Effector memory CD4-positive, alpha-beta T cell (primary cell): ENCODE results near the gene PCSK6.

ENCODE experiments used
- DNase-seq, 3 donors: peaks; one replicate each; pipeline ENCODE4 v3.0.0-alpha.2; 2020
- H3K27ac ChIP-seq: 2 replicates; pipeline ENCODE4 v1.7.0; 2013; ENCODE audit warnings: mild to moderate bottlenecking, low read length, moderate library complexity; ENCODE audit not compliant: insufficient read depth, poor library complexity, severe bottlenecking
- H3K27me3 ChIP-seq: replicated peaks from 2 replicates; pipeline ENCODE4 v1.7.0; 2013; ENCODE audit warnings: mild to moderate bottlenecking, low read length; ENCODE audit not compliant: insufficient read depth, control insufficient read depth, poor library complexity, severe bottlenecking
- H3K36me3 ChIP-seq: 2 replicates; pipeline ENCODE4 v1.7.0; 2013; ENCODE audit warnings: mild to moderate bottlenecking, low read length, moderate library complexity; ENCODE audit not compliant: control insufficient read depth, insufficient read depth
- H3K4me1 ChIP-seq: 2 replicates; pipeline ENCODE4 v1.7.0; 2013; ENCODE audit warnings: low read length, mild to moderate bottlenecking; ENCODE audit not compliant: control insufficient read depth, insufficient read depth, poor library complexity, severe bottlenecking
- H3K4me3 ChIP-seq: 2 replicates; pipeline ENCODE4 v1.7.0; 2013; ENCODE audit warnings: low read length, low read depth, mild to moderate bottlenecking; ENCODE audit not compliant: insufficient read depth, poor library complexity, severe bottlenecking
- H3K9me3 ChIP-seq: 2 replicates; pipeline ENCODE4 v1.7.0; 2013; ENCODE audit warnings: mild to moderate bottlenecking, low read length, moderate library complexity; ENCODE audit not compliant: control insufficient read depth

Gene PCSK6

DNA sequence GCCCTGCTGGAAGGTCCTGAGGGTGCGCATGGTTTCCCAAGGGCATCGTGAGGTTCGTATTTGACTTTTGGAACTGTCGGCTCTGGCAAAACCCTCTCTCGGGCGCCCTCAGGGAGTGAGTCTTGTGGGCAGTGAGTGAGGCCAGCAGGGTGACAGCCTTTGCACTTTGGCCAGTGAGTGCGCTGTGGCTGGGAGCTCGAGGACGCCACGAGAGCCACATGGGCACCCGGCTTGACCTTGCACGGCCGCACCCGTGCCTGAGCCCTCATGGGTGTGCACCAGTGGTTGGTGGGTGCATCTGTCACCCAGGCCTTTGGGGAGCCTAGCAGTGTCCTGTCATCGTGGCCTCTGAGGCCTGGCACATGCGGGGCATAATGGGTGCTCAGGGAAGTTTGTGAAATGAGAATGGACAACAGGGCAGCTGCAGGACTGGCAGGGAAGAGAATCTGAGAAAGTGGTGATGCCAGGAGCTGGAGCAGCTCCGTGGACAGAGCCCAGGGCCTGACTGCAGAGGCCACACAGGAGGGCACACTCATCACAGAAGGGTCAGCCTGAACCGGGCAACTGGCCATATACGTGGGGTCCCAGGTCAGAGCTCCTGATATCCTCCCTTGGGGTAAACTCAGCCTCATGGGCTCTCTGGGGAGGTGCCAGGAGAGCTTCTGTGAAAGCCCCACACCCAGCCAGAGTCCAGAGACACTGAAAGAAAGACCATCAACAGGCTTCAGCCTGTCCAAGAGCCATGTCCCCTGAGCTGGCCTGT lies 164.1 kb downstream of the PCSK6 start:
- Histone ChIP-seq H3K4me1 (peaks cover 9% of the 10 kb centered on the region), H3K4me3 (no peak overlapping the region), H3K27me3 (no peaks in the 10 kb centered on the region), H3K27ac (no peak overlapping the region), H3K9me3 (no peaks in the 10 kb centered on the region), H3K36me3 (no peaks in the 10 kb centered on the region)
- DNase-seq = no peak

DNA sequence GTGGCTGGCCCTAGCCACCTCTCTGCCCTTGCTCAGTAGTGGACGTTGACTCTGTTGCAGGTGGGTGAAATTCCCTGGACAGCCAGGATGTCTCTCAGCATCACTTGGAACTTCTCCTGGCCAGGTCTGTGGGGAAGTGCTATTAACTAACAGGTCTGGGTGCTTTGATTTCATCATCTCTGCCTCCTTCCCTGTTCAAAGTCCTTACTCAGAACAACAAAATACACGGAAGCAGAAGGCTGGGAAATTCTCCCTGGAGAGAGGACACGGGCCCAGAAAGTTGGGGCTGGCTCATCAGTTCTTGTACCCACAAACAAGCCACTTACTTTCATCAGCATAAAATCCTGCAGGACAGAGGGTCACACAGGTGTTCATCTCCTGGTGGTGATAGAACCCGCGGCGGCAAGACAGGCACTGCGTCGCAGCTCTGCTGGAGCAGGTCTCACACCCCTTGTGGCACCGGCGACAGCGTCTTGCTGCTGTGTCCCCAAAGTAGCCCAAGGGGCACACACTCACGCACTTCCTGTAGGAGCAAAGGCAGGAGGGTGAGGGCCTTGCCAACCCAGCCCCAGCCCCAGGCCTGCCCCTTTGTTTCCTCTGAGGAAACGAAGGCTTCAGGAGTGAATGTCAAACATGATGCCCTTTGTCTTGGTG lies 164.9 kb downstream of the PCSK6 start:
- Histone ChIP-seq H3K27ac (no peak overlapping the region), H3K4me1 (peaks cover 11% of the 10 kb centered on the region), H3K36me3 (no peaks in the 10 kb centered on the region), H3K27me3 (no peaks in the 10 kb centered on the region), H3K4me3 (no peak overlapping the region), H3K9me3 (no peaks in the 10 kb centered on the region)
- DNase-seq = no peak

DNA sequence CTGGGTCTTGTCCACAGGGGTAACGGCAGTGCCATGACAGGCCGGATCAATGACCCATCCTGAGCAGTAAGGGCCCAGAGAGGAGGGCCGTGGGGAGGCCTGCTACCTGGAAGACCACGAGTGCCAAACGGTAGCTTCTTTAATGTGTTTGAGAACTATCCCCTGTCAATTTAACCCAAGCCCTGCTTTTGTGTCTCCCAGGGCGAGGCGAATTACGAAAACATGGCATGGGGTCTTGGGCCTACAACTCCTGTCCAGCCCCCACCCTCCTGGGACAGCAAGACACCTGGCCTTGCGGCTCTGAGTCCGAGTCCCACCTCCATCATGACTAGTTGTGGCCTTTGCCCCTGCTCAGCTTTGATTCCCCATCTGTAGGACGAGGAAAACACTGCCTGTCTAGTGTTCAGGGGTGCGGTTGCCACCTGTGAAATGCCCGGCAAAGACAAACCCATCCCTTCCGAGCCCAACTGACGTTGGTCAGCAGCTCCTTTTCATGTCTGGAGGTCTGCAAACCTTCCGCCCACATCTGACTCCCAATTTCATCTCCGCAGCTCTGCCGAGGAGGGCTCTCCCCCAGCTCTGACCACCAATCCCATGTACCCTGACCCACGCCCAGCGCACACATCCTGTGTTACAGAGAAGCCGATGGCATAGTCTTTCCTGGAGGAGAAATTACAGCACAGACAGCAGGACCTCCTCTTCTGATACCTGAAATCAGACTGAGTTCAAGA lies 165.5 kb downstream of the PCSK6 start:
- Histone ChIP-seq H3K9me3 (no peaks in the 10 kb centered on the region), H3K36me3 (no peaks in the 10 kb centered on the region), H3K27ac (no peak overlapping the region), H3K4me1 (peaks cover 11% of the 10 kb centered on the region), H3K27me3 (no peaks in the 10 kb centered on the region), H3K4me3 (no peak overlapping the region)
- no peak for DNase-seq

DNA sequence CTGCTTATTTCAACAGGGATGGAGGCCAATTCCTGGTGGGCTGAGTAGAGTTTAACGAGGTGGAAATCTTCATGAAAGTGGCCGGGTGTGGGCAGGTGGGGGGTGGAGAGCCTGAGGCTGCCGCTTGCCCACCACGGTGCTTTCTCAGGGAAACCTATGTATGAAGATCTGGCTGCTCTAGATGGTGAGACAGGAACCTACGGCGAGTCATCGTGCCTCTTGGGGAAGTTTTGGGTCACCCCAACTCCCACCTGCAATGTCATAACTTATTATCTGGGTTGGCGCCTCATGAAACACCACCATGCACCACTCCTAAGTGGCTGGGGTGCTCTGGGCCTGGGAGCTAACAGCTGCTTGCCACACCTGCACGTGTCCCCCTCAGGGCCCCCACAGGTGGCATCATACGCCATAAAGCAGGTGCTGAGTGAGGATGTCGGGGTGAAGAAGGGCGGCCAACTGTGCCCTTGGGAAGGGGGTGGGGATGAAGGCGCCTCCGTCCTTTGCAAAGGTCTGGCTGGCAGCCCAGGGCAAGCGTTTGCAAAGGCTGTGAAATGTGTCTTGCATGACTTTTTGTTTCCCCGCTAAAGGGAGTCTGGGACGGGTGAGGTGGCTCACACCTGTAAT lies 166.5 kb downstream of the PCSK6 start:
- no peak for DNase-seq
- no peaks in the 10 kb centered on the region for H3K27me3 ChIP-seq

DNA sequence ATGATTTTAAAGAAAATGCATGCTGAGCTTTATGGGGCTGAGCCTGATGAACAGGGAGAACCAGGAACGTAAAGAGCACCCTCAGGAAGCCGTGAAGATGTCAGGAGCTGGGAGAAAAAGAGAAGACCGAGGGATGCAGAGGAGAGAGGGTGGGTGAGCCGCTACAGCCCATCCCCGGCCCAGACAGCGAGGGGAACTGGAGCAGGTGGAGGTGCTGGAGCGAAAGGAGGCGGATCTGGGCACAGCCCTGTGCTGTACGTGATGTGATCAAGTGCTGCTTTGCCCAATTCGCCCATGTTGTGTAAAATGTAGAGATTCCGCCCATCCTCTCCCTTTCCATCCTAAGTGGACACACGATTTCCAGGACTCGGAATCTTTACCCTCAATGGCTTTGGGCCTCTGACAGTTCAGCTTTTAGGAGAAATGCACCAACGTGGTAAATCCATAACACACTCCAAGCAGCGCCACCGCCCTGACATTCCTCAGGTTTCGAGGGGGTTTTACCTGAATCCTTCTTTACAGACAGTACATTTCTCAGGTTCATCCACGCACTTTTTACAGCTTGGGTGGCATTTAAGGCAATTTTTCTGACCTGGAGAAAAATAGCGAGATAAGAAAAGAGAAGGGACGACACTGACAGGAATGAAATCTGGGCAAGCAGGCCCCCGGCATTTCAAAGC lies 167.4 kb downstream of the PCSK6 start:
- no peaks in the 10 kb centered on the region for H3K27me3 ChIP-seq
- H3K4me3 ChIP-seq = no peak overlapping the region
- peaks cover 11% of the 10 kb centered on the region for H3K4me1 ChIP-seq
- no peak for DNase-seq
- H3K36me3 ChIP-seq = no peaks in the 10 kb centered on the region
- H3K27ac ChIP-seq = no peak overlapping the region
- no peaks in the 10 kb centered on the region for H3K9me3 ChIP-seq

More for the DNA sequence above, 166.5 kb downstream of the PCSK6 start:
- Histone ChIP-seq H3K4me3 (no peak overlapping the region), H3K27ac (no peak overlapping the region), H3K36me3 (no peaks in the 10 kb centered on the region), H3K9me3 (no peaks in the 10 kb centered on the region), H3K4me1 (peaks cover 11% of the 10 kb centered on the region)

DNA sequence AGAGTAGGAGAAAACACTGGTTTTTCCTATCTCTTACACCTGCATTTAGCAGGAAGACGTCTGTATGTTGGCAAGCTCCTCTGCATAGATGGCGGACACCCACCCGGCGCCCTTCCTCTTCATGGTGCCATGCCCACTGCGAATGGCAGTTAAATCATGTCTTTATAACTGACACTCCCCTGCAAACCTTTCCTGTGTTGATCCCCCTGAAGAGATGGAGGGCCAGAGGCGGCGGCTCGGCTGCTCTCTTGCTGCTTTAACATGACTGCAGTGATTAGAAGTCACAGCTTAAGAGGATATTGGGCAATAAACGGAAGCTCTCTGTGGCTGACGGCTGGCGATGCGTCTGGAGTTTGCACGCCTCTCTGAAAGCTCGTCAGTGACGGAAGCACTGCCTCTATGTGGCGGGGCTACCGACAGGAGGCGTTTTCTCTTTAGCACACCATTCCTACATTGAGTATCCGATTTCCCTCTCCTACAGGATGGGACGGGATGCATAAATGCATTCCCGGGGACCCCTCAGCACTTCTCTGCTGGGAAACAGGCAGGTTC lies 168.9 kb downstream of the PCSK6 start:
- Histone ChIP-seq H3K4me3 (peak overlapping the region; percentile 37), H3K36me3 (no peaks in the 10 kb centered on the region), H3K27ac (no peak overlapping the region), H3K4me1 (peaks cover 11% of the 10 kb centered on the region), H3K9me3 (no peaks in the 10 kb centered on the region), H3K27me3 (no peaks in the 10 kb centered on the region)
- DNase-seq = peak; percentile 12 to 33 (median 29)

DNA sequence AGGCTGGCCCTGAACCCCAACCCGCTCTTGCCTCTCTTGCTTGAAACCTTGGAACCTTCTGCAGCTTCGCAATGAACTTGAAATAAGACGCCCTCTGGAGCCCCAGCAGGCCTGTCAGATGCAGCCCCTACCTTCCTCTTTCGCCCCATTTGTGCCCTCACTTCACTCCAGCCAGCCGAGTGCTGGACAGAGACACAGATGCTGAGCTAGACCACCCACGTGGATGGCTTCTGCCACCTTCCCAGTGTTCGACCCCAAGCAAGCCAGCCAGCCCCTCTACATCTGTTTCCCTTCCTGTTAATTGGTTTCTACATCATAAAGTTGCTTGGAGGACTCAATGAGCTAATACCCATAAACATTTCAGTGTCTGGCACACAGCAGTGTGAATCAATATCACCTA lies 170.7 kb downstream of the PCSK6 start:
- Histone ChIP-seq H3K27ac (no peak overlapping the region), H3K4me3 (no peak overlapping the region), H3K36me3 (no peaks in the 10 kb centered on the region), H3K27me3 (no peaks in the 10 kb centered on the region), H3K4me1 (peaks cover 11% of the 10 kb centered on the region), H3K9me3 (no peaks in the 10 kb centered on the region)
- no peak for DNase-seq

DNA sequence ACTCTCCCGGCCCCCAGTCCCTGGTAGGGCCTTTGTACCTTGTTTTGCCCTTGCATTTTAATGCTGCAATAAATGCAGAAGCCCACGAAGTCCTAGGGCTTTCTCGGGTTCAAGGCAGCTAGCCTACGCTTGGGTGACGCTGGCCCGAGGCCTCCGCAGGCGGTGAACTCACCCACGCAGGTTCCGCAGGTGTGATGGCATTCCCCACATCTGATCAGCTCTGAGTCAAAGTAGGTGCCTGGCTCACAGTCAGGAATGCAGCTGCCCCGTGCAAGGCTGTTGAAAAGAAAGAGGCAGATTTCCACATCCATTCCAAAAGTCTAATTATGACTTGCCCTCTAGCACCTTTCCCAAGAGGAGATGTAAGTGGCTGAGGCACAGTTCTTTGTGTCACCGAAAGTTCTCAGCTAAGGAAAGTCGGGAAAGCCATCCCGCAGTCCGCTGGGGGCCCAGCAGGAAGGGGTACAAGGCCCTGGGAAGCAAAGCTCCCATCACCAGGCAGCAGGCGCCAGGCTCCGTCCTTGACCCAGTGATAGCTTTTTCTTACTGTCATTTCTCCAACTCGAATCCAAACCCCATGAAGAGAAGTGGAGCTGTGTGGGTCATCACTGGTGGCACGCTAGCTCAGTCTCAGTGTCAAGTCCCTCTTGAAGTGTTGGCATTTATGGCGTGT lies 171.2 kb downstream of the PCSK6 start:
- no peaks in the 10 kb centered on the region for H3K27me3 ChIP-seq
- H3K4me1 ChIP-seq = peaks cover 11% of the 10 kb centered on the region
- no peaks in the 10 kb centered on the region for H3K9me3 ChIP-seq
- no peak overlapping the region for H3K27ac ChIP-seq
- DNase-seq = no peak
- no peaks in the 10 kb centered on the region for H3K36me3 ChIP-seq
- H3K4me3 ChIP-seq = no peak overlapping the region

DNA sequence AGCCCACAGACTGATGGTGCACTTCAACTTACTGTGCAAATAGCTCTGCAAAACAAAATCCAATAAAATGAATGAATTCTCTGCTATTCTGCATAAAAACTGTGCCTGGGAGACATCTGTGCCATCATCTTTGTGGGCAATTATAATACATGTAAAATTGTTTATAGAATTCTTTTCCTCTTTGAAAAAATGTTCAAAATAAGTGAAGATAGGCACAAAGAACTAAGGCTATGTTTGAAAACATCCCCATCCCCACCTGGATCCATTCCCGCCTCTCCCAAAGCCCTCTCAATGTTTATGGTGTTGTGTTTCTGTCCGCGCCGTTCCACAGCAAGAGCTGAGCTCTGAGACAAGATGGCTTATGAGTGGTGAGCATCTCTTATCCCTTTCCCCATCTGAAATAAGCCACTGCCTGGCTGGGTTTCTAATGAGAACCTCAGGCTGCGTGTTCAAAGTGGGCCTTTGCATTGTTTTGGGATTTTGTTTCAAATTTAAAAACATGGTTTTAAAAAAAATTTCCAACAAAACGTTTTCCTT lies 172.1 kb downstream of the PCSK6 start:
- no peak overlapping the region for H3K27ac ChIP-seq
- no peaks in the 10 kb centered on the region for H3K36me3 ChIP-seq
- peaks cover 11% of the 10 kb centered on the region for H3K4me1 ChIP-seq
- no peaks in the 10 kb centered on the region for H3K9me3 ChIP-seq
- no peak overlapping the region for H3K4me3 ChIP-seq
- H3K27me3 ChIP-seq = no peaks in the 10 kb centered on the region
- no peak for DNase-seq
